ENCODE data around the gene RELA.

DNA sequence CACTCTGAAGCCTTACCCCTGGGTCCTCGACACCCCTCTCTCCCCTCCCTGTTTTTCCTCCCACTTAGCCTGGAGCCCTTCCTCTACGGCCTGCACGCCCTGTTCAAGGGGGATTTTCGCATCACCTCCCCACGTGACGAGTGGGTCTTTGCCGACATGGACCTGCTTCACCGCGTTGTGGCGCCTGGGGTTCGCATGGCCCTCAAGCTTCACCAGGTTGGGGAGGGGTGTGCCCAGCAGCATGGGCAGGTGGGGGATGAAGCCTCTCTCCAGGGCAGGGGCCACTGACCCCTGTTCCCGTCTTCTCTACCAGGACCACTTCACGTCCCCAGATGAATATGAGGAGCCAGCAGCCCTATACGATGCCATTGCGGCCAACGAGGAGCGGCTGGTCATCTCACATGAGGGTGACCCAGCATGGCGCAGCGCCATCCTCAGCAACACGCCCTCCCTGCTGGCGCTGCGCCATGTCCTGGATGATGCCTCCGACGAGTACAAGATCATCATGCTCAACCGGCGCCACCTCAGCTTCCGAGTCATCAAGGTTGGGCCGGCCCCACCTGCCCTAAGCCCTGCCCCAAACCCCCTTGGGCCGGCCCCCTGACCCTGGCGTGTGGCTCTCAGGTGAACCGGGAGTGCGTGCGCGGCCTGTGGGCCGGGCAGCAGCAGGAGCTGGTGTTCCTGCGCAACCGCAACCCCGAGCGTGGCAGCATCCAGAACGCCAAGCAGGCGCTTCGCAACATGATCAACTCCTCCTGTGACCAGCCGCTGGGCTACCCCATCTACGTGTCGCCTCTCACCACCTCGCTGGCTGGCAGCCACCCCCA lies 27.6 kb downstream of the RELA start:
- TF ChIP-seq PAX8 (IDR thresholded peaks at IDR 0.05) (no peak), ZNF274 (IDR thresholded peaks at IDR 0.05; ENCODE audit: insufficient read depth, insufficient read length) (no peak), MTA3 (IDR thresholded peaks at IDR 0.05; ENCODE audit: borderline replicate concordance, low read length) (no peak), MTA2 (IDR thresholded peaks at IDR 0.05; ENCODE audit: low read depth) (no peak), GABPA (IDR thresholded peaks at IDR 0.05; ENCODE audit: low read depth) (no peak), POLR2AphosphoS5 (IDR thresholded peaks at IDR 0.05; ENCODE audit: low read length) (no peak)
- TF ChIP-seq, protein P1, sequence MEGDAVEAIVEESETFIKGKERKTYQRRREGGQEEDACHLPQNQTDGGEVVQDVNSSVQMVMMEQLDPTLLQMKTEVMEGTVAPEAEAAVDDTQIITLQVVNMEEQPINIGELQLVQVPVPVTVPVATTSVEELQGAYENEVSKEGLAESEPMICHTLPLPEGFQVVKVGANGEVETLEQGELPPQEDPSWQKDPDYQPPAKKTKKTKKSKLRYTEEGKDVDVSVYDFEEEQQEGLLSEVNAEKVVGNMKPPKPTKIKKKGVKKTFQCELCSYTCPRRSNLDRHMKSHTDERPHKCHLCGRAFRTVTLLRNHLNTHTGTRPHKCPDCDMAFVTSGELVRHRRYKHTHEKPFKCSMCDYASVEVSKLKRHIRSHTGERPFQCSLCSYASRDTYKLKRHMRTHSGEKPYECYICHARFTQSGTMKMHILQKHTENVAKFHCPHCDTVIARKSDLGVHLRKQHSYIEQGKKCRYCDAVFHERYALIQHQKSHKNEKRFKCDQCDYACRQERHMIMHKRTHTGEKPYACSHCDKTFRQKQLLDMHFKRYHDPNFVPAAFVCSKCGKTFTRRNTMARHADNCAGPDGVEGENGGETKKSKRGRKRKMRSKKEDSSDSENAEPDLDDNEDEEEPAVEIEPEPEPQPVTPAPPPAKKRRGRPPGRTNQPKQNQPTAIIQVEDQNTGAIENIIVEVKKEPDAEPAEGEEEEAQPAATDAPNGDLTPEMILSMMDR (IDR thresholded peaks at IDR 0.05 in 2 of 3, conservative IDR thresholded peaks at IDR 0.05 in 1 of 3; ENCODE audit: control insufficient read depth in 2 of 3, extremely low read depth in 1 of 3, insufficient read depth in 1 of 3, low read depth in 3 of 3, low read length in 3 of 3), result no peak
- TF ChIP-seq, protein P2, sequence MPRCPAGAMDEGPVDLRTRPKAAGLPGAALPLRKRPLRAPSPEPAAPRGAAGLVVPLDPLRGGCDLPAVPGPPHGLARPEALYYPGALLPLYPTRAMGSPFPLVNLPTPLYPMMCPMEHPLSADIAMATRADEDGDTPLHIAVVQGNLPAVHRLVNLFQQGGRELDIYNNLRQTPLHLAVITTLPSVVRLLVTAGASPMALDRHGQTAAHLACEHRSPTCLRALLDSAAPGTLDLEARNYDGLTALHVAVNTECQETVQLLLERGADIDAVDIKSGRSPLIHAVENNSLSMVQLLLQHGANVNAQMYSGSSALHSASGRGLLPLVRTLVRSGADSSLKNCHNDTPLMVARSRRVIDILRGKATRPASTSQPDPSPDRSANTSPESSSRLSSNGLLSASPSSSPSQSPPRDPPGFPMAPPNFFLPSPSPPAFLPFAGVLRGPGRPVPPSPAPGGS (IDR thresholded peaks at IDR 0.05; ENCODE audit: borderline replicate concordance, insufficient read depth, low read depth, low read length, poor library complexity, severe bottlenecking), result no peak
